Fibroblast of villous mesenchyme (primary cell): ENCODE results near the gene USP6NL. TPM values are rescaled to one million over a fixed set of nuclear protein-coding genes. Genes with fewer than 3 reads are reported as not detected.
"Not testable (repeated sequence)": the region's sequence is repeated elsewhere in the genome, so short reads cannot be mapped to it uniquely, and the experiment has no call there.

Experiments
- DNase-seq: peaks from one replicate; pipeline ENCODE4 v3.0.0-alpha.2; 2010; ENCODE audit warnings: low read depth
- H3K4me3 ChIP-seq: 2 replicates; pipeline ENCODE4 v1.5.1; 2011; ENCODE audit warnings: low read depth, mild to moderate bottlenecking, low read length
- total RNA-seq: library from RNA; depleted of rRNA; stranded (reverse); fragments of >200 nt; gene quantifications from 2 replicates; pipeline ENCODE4 v1.2.3, GENCODE V29; 2012
- TF ChIP-seq, protein P1 (sequence below): IDR thresholded peaks from 2 replicates; pipeline ENCODE4 v1.5.1; 2012; ENCODE audit warnings: low read depth, mild to moderate bottlenecking, low read length; ENCODE audit not compliant: insufficient read depth

USP6NL gene
- total RNA-seq, 1 donor, result 12.5 TPM

DNA sequence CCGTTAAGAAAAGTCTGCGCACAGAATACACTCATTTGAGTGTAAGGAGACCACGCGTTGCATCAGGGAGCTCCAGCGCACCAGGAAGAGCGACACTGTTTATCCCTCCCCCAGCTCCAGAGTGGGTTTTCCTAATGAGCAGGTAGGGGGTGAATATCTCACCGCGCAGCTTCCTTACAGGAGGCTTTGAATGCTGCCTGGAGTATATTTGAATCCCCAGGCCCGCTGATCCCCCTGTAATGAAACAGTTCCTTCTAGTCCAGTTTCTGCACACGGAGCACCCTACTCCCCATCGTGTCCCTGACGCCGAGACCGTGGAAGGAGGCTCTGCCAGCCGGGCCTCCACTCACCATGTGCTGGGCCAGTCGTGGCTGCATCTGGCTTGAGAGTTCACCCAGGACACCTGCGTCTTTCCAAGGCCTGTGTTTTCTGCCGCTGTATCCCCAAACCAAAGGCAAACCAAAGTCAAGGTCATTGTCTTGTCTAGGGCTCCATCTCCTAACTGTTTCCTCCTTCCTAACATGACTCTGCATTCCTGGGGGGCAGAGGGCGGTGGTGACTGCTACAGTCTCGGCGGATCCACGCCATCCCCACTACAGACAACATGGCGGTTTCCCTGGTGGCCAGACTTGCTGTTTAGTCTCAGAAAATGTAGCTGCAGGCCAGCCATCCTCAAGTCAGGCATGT, 167.8 kb downstream of the USP6NL start:
- TF ChIP-seq, protein P1, sequence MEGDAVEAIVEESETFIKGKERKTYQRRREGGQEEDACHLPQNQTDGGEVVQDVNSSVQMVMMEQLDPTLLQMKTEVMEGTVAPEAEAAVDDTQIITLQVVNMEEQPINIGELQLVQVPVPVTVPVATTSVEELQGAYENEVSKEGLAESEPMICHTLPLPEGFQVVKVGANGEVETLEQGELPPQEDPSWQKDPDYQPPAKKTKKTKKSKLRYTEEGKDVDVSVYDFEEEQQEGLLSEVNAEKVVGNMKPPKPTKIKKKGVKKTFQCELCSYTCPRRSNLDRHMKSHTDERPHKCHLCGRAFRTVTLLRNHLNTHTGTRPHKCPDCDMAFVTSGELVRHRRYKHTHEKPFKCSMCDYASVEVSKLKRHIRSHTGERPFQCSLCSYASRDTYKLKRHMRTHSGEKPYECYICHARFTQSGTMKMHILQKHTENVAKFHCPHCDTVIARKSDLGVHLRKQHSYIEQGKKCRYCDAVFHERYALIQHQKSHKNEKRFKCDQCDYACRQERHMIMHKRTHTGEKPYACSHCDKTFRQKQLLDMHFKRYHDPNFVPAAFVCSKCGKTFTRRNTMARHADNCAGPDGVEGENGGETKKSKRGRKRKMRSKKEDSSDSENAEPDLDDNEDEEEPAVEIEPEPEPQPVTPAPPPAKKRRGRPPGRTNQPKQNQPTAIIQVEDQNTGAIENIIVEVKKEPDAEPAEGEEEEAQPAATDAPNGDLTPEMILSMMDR, result no peak
- no peak for DNase-seq
- no peak overlapping the region for H3K4me3 ChIP-seq

DNA sequence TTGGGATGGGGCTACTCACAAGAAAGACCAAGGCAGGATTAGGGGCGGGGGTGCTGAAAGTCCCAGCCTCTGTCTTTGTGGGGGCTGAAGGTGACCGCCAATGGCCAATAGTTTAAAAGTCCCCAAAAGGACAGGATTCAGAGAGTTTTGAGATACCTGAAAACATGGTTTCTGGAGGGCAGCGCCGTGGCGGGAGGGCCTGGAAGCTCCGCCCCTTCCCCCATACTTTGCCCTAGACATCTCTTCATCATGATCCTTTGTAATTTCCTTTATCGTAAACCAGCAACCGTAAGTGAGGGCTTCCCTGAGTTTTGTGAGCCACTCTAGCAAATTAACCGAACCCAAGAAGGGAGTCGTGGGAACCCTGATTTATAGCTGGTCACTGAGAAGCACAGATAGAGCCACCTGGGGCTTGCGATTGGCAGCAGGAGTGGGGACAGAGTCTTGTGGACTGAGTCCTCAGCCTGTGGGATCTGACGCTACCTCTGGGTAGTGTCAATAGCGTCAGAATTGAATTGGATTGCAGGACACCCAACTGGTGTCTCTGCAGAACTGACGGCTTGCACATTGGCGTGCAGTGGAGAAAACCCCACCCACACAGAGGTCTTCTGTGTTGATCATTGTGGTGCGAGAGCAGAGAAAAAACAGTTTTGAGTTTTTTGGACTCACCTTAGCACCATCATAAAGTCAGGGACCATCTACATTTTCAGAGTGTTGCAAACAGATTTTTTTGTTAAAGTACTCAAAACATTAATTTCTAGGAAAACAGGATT, 169.3 kb downstream of the USP6NL start:
- H3K4me3 ChIP-seq, result no peak overlapping the region
- TF ChIP-seq, protein P1, result no peak
- no peak for DNase-seq

DNA sequence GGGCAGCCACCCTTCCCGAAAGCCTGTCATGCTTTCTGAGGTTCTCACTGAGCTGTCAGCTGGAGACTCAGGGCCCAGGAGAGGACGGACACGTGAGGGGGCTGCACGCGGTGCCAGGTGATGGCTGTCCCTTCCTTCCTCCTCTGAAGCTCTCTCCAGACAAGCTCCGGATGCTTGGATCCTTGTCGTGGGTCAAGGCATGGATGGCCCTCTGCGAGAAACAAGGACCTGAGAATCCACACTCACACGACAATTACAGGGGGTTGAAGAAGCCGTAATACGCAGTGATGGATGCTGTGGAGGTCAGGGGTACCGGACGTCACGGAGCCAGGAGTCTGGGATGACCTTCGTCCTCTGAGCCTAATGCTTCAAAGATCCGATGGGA, 170.3 kb downstream of the USP6NL start:
- TF ChIP-seq, protein P1, result no peak
- no peak overlapping the region for H3K4me3 ChIP-seq

DNA sequence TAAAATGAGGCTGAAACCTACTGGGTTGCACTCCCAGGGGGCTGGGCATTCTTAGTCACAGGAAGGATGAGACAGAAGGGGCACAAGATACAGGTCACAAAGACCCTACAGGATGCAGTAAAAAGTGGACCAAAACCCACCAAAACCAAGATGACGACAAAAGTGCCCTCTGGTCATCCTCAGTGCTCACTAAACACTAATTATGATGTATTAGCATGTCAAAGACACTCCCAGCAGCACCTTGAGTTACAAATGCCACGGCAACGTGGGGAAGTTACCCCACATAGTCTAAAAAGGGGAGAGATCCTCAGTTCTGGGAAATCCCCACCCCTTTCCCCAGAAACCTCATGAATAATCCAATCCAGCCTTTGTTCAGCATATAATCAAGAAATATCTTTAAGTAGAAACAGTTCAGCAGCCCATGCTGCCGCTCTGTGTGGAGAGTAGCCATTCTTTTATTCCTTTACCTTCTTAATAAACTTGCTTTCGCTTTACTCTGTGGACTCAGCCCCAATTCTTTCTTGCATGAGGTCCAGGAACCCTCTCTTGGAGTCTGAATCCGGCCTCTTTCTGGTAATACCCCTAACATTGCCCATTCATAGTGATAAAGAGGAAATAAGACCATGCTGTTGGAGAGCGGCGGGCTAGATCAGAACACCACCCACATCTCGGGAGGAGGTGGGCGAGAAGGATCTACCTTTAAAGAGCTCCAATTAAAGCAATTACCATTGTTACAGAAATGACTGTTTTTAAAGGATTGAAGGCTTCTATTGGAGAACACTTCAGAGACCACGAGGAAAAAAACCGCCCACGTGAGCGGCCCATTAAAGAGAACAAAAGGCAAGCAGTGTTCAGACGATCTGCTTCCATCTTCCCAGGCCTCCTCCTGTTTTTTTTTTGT, 170.9 kb downstream of the USP6NL start:
- DNase-seq, result no peak
- no peak overlapping the region for H3K4me3 ChIP-seq
- TF ChIP-seq, protein P1, result no peak

More for the DNA sequence above, 170.3 kb downstream of the USP6NL start:
- no peak for DNase-seq

DNA sequence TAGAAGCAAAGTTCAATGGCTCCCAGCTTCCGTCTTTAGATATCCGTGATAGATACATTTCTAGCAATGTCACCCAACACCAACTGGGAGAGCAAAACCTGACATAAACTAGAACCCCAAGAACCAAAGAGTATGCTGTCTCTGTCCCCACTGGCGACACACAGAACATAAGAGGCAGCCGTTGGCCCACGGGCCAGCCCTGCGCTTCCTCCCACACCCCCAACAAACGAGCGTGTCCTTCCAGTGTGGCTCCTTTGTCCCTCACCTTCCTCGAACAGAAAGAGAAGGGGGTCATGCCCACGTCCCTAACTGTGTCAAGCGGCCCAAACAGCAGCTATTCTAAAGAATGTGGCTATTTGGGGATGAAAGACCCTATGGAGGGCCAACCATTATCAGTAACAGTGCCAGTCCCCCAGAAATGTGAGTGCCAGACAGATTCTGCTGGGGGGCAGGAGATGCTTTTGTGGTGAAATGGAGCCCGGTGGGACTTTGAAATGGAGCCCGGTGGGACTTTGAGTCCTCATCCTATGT, 171.9 kb downstream of the USP6NL start:
- no peak overlapping the region for H3K4me3 ChIP-seq
- TF ChIP-seq, protein P1, result no peak

DNA sequence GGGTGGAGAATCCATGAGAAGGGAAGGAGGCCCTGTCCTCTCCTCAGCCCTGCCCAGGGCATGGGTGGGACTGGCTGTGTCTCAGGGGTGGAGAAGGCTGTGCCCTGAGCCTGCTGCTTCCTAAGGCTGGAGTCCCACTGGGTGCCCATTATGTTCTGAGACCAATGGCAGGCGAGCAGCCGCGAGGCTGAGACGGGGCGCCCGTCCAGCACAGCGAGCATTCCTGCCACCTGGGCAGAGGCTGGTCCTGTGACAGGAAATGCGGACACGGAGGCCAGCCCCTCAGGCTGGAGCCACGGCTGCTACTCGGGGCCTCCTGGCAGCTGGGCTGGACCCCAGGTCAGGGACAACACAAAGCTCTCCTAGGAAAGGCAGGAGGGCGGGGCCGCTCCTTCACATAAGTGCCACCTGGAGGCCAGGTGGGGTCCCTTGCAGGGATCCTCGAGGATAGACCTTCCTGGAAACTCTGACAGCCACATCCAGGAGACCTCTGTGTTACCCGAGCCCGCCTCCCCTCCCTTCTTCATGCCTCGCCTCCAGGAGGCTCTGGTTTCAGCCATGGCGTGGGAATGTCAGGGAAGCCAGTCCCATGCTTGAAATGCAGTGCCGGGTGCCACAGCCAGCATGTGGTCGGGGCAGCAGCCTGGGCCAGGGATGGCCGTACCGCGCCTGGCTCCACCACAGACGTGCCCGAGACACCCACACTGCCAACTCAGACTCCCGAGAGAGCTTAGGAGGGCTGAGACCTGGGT, 173.9 kb downstream of the USP6NL start:
- no peak overlapping the region for H3K4me3 ChIP-seq
- DNase-seq, result no peak
- TF ChIP-seq, protein P1, result no peak

More for the DNA sequence above, 171.9 kb downstream of the USP6NL start:
- no peak for DNase-seq

DNA sequence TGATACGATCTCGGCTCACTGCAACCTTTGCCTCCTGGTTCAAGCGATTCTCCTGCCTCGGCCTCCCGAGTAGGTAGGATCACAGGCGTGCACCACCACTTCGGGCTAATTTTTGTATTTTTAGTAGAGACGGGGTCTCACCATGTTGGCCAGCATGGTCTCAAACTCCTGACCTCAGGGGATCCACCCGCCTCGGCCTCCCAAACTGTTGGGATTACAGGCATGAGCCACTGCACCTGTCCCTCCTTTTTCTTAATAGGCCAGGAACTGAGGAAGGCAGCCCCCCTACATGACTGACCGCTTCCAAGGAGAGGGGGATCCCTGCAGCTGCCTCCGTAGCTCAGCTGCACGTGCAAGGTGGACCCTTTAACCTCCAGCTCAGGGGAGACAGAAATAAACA, 175.0 kb downstream of the USP6NL start:
- not testable (repeated sequence) for DNase-seq, H3K4me3 ChIP-seq
